LNCAP (cell line): ENCODE data around the gene ZNF579.

Experiments used
- TF ChIP-seq, protein P1 (sequence below): fragments of 450-650 bp; IDR thresholded peaks from 2 replicates; pipeline ENCODE4 v1.5.1; 2017; ENCODE audit warnings: mild to moderate bottlenecking

The ZNF579 gene

DNA sequence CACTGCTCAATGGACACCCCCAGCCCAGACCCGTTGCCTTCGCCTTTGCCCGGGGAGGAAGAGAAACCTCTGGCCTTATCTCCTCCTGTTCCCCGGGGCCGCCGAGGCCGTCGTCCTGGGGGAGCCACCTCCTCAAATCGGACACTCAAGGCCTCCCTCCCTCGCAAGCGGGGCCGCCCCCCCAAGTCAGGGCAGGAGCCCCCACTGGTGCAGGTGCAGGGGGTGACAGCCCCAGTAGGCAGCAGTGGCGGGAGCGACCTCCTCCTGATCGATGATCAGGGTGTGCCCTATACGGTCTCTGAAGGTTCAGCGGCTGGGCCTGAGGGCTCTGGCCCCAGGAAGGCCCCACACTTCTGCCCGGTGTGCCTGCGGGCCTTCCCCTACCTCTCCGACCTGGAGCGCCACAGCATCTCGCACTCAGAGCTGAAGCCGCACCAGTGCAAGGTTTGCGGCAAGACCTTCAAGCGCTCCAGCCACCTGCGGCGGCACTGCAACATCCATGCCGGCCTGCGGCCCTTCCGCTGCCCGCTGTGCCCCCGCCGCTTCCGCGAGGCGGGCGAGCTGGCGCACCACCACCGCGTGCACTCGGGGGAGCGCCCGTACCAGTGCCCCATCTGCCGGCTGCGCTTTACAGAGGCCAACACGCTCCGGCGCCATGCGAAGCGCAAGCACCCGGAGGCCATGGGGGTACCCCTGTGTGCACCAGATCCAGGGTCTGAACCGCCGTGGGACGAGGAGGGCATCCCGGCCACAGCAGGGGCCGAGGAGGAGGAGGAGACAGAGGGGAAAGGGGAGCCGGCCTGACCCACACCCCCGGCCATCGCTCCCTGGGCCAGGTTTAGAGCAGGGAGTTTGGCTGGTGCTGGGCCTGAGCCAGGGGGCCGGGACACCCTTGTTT, 21.7 kb upstream of the ZNF579 start:
- TF ChIP-seq, protein P1, sequence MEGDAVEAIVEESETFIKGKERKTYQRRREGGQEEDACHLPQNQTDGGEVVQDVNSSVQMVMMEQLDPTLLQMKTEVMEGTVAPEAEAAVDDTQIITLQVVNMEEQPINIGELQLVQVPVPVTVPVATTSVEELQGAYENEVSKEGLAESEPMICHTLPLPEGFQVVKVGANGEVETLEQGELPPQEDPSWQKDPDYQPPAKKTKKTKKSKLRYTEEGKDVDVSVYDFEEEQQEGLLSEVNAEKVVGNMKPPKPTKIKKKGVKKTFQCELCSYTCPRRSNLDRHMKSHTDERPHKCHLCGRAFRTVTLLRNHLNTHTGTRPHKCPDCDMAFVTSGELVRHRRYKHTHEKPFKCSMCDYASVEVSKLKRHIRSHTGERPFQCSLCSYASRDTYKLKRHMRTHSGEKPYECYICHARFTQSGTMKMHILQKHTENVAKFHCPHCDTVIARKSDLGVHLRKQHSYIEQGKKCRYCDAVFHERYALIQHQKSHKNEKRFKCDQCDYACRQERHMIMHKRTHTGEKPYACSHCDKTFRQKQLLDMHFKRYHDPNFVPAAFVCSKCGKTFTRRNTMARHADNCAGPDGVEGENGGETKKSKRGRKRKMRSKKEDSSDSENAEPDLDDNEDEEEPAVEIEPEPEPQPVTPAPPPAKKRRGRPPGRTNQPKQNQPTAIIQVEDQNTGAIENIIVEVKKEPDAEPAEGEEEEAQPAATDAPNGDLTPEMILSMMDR, result no peak

DNA sequence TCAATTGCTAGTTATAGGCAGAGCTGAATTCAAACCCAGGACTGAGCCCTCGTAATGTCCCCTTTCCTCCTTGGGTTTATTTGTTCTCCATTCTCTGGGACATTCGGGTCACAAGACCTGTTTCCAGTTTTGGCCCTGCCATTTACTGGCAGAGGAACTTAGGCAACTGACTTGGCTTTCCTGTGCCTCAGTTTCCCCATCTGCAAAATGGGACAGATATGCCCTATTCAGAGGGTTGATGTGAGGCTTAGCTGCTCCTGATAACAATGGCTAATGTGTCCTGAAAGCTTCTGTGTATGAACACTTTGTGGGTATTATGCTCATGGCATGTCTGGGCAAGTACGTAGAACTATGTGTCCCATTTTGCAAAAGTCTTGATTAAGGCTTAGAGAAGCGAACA, 20.4 kb upstream of the ZNF579 start:
- TF ChIP-seq, protein P1, result no peak

- TF ChIP-seq, protein P1, result no peak
Observed at GRCh38 chr19:55600662-55601028, 20.0 kb upstream of the ZNF579 start.

GRCh38 chr19:55599842-55600661, 19.4 kb upstream of the ZNF579 start, which contains the start of gene ZNF524:
ZNF524 (plus strand) TSS chr19:55600288; CDS start chr19:55602113, 1,825 bp downstream.
- TF ChIP-seq, protein P1, result no peak

- TF ChIP-seq, protein P1, result no peak
Observed at GRCh38 chr19:55599468-55599841, 18.8 kb upstream of the ZNF579 start, which contains the start of gene FIZ1. FIZ1 (minus strand) TSS chr19:55599517; CDS start chr19:55597865, 1,652 bp downstream.

DNA sequence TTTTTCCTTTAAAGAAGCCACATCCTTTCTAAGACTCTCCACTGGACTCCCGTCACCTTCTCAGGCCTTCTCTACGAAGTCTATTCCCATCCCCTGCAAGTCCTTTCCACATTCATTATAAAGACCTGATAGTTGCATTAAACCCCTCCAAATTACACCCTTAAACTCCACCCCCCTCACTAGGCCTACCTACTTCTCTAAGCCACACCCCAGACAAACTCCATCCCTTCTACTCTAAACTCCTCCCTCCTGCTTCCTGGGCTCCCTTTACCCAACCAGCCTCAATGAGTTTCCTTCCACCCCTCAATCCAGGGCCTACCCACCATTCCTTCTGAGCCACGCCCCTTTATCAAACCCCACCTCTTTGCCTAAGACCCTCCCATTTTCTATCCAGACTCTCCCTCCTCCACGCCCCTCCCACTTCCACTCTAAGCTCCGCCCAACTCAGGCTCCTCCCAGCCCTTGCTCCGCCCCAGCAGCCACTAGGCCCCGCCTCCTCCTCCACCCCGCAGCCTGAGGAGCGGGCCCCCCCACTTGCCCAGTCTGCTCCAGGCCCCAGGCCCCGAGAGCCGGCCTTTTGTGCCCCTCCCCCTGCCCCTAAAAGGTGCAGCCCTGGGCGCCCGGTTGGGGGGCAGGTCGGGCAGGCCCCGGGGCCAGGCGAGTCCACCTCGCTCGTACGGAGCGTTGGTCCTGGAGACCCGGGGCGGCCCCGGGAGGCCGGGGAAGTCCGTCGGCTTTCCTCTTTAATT, 18.2 kb upstream of the ZNF579 start:
- TF ChIP-seq, protein P1, result no peak

DNA sequence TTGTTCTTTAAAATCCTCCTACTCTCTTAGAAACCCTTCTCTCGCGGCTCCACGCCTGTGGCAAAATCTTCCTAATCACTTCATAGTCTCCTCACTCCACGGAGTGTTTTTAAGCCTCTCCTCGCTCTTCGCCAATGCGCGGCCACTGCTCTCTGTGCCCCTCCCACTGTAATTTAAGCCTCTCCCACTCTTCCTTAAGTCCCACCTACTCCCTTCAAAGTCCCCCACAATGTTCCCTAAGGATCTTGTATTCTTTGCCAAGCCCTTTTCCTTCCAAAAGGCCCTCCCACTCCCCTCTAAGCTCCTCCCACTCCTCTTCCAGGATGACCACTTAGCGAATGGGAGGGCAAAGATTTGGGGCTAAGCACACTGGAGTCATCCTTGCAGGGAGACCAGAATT, 17.4 kb upstream of the ZNF579 start:
- TF ChIP-seq, protein P1, result no peak
